Panc1 (cell line): ENCODE measurements around the gene CDC16. TPM values are rescaled to one million over a fixed set of nuclear protein-coding genes. Genes with fewer than 3 reads are reported as not detected.

Source experiments
- ATAC-seq: fragments of 200-7000 bp; cut with Tn5 transposase; 2 replicates; pipeline ENCODE4 v1.9.1; 2020; ENCODE audit warnings: mild to moderate bottlenecking, moderate library complexity
- BruUV-seq: library from RNA; stranded (reverse); fragments of 400-500 nt; replicated peaks from 2 replicates; lab custom pipeline; 2021; lab: Mats Ljungman, UMichigan
- CTCF ChIA-PET: fragments of 300-600 bp; sonication (Branson Sonifier 250); formaldehyde crosslinking; loops from one replicate; lab custom pipeline; 2022; ENCODE audit warnings: antibody characterized with exemption; lab: Charles Lee
- POLR2A ChIA-PET: fragments of 300-600 bp; sonication (Branson Sonifier 250); formaldehyde crosslinking; loops from one replicate; lab custom pipeline; 2022; ENCODE audit warnings: antibody characterized with exemption; lab: Charles Lee
- DNase-seq: peaks from one replicate; pipeline ENCODE4 v3.0.0-alpha.2; 2010; ENCODE audit warnings: low read depth, low spot score
- H3K27ac ChIP-seq: 2 replicates; pipeline ENCODE4 v1.5.1; 2011; ENCODE audit warnings: mild to moderate bottlenecking, low read length, inconsistent platforms
- H3K27me3 ChIP-seq: fragments of 200-500 bp; sonication (Bioruptor generic); 2 replicates; pipeline ENCODE4 v1.6.0; 2014; ENCODE audit warnings: low read length, inconsistent platforms; ENCODE audit not compliant: control insufficient read depth, insufficient read depth
- H3K36me3 ChIP-seq: fragments of 200-500 bp; sonication (Bioruptor generic); 2 replicates; pipeline ENCODE4 v1.5.1; 2014; ENCODE audit warnings: inconsistent platforms, mild to moderate bottlenecking, low read length, moderate library complexity; ENCODE audit not compliant: control insufficient read depth, insufficient read depth
- H3K4me1 ChIP-seq: 2 replicates; pipeline ENCODE4 v1.5.1; 2011; ENCODE audit warnings: inconsistent platforms, mild to moderate bottlenecking, low read length, moderate library complexity; ENCODE audit not compliant: control insufficient read depth, insufficient read depth
- H3K4me3 ChIP-seq, 2 experiments: 2 replicates each; pipeline ENCODE4 v1.5.1; 2011 to 2012; ENCODE audit warnings: low read depth in 2 of 2, low read length in 2 of 2, mild to moderate bottlenecking in 2 of 2, inconsistent platforms in 1 of 2, moderate library complexity in 1 of 2
- H3K9me3 ChIP-seq: fragments of 200-500 bp; sonication (Bioruptor generic); 2 replicates; pipeline ENCODE4 v1.5.1; 2014; ENCODE audit warnings: low read depth, mild to moderate bottlenecking, inconsistent platforms, low read length, moderate library complexity; ENCODE audit not compliant: control insufficient read depth, insufficient read depth
- CTCF ChIP-seq: fragments of 450-650 bp; IDR thresholded peaks from 2 replicates; pipeline ENCODE4 v1.5.1; 2017; ENCODE audit warnings: mild to moderate bottlenecking
- POLR2AphosphoS5 ChIP-seq: IDR thresholded peaks from 2 replicates; pipeline ENCODE4 v1.6.1; 2012; ENCODE audit warnings: mild to moderate bottlenecking, low read depth, low read length, moderate library complexity
- REST ChIP-seq, 2 experiments: IDR thresholded peaks; 2 replicates each; pipeline ENCODE4 v1.6.1; 2011 to 2012; ENCODE audit warnings: low read depth in 2 of 2, control low read depth in 1 of 2, low read length in 1 of 2, mild to moderate bottlenecking in 1 of 2, moderate library complexity in 1 of 2; ENCODE audit not compliant: insufficient read depth in 1 of 2
- SIN3A ChIP-seq: IDR thresholded peaks from 2 replicates; pipeline ENCODE4 v1.6.1; 2012; ENCODE audit warnings: low read depth, mild to moderate bottlenecking, low read length, moderate library complexity, borderline replicate concordance; ENCODE audit not compliant: insufficient read depth
- TCF7L2 ChIP-seq: IDR thresholded peaks from 2 replicates; pipeline ENCODE4 v1.6.1; 2011; ENCODE audit warnings: mild to moderate bottlenecking, low read depth, low read length, inconsistent platforms
- in situ Hi-C: cut with HindIII; loops from 2 replicates; pipeline ENCODE4 v1.10.0; 2016; ENCODE audit warnings: low sequenced_read_pairs, low pct_unique_long_range_greater_than_20kb
- intact Hi-C: fragments of 100-400 bp; cut with micrococcal nuclease; formaldehyde crosslinking; loops from one replicate; pipeline ENCODE4 v1.10.0; 2022; ENCODE audit not compliant: unreplicated experiment
- total RNA-seq: library from RNA; stranded (reverse); gene quantifications from one replicate; pipeline ENCODE4 v1.2.1, GENCODE V29; 2021; ENCODE audit not compliant: unreplicated experiment

Gene CDC16
- total RNA-seq, 1 experiment from 2014 or later, result 51.8 TPM

GRCh38 chr13:114203536-114203935, 31.2 kb upstream of the CDC16 start:
- Histone ChIP-seq H3K27ac (no peak overlapping the region), H3K4me1 (no peaks in the 10 kb centered on the region), H3K9me3 (no peaks in the 10 kb centered on the region), H3K27me3 (no peaks in the 10 kb centered on the region), H3K4me3 (no peak overlapping the region), H3K36me3 (no peaks in the 10 kb centered on the region)
- CTCF ChIA-PET, result no interaction called here
- no TSS peak for BruUV-seq
- POLR2A ChIA-PET, result no interaction called here
- TF ChIP-seq TCF7L2, result no peak
- TF ChIP-seq CTCF, result no peak
- no peak for TF ChIP-seq POLR2AphosphoS5
- TF ChIP-seq SIN3A, result no peak
- TF ChIP-seq REST (IDR thresholded peaks at IDR 0.05; ENCODE audit: insufficient read depth in 1 of 2, low read depth in 2 of 2, low read length in 1 of 2), result no peak
- in situ Hi-C loops, result no loop called here
- intact Hi-C loops, result no loop called here
- no peak for ATAC-seq
- DNase-seq, result no peak

GRCh38 chr13:114204894-114205293, 29.8 kb upstream of the CDC16 start:
- ChIA-PET CTCF (no interaction called here), POLR2A (no interaction called here)
- in situ Hi-C loops (no loop called here), intact Hi-C loops (no loop called here)
- ATAC-seq (no peak), DNase-seq (no peak)
- H3K4me1 ChIP-seq, result no peaks in the 10 kb centered on the region
- H3K27ac ChIP-seq, result no peak overlapping the region
- no peak overlapping the region for H3K4me3 ChIP-seq
- no peaks in the 10 kb centered on the region for H3K27me3 ChIP-seq
- TF ChIP-seq TCF7L2, result no peak
- TF ChIP-seq REST (IDR thresholded peaks at IDR 0.05; ENCODE audit: insufficient read depth in 1 of 2, low read depth in 2 of 2, low read length in 1 of 2), result no peak
- no peak for TF ChIP-seq CTCF
- no peak for TF ChIP-seq POLR2AphosphoS5
- no peak for TF ChIP-seq SIN3A
- no TSS peak for BruUV-seq
- no peaks in the 10 kb centered on the region for H3K36me3 ChIP-seq
- H3K9me3 ChIP-seq, result no peaks in the 10 kb centered on the region
